Activated naive CD8-positive, alpha-beta T cell treated with anti-CD3 and anti-CD28 coated beads, Interleukin-2, amount 10 ng/mL, durations not matched to agents 7 days and 5 days (primary cell): ENCODE measurements around the gene MACROH2A2. TPM values are rescaled to one million over a fixed set of nuclear protein-coding genes. Genes with fewer than 3 reads are reported as not detected.
"Not testable (repeated sequence)": the region's sequence is repeated elsewhere in the genome, so short reads cannot be mapped to it uniquely, and the experiment has no call there.

Experiments
- ATAC-seq: fragments of 150-1000 bp; cut with Tn5 transposase; one replicate; pipeline ENCODE4 v1.10.0; 2021; ENCODE audit warnings: low read depth, moderate library complexity
- POLR2A ChIA-PET: fragments of 350-600 bp; sonication (Branson Sonifier 250); formaldehyde crosslinking; loops from one replicate; lab custom pipeline; 2021; ENCODE audit warnings: antibody characterized with exemption; lab: Charles Lee
- DNase-seq: peaks from one replicate; pipeline ENCODE4 v3.0.0; 2021
- H3K27ac Mint-ChIP-seq: one replicate; pipeline ENCODE4 v1.8.0; 2022; ENCODE audit warnings: mild to moderate bottlenecking, mixed read lengths
- H3K27me3 Mint-ChIP-seq: one replicate; pipeline ENCODE4 v1.8.0; 2022; ENCODE audit warnings: mild to moderate bottlenecking, moderate library complexity, mixed read lengths
- H3K36me3 Mint-ChIP-seq: one replicate; pipeline ENCODE4 v1.8.0; 2021; ENCODE audit warnings: mild to moderate bottlenecking, mixed read lengths
- H3K4me1 Mint-ChIP-seq: one replicate; pipeline ENCODE4 v1.8.0; 2021; ENCODE audit warnings: mixed read lengths
- H3K4me3 Mint-ChIP-seq: one replicate; pipeline ENCODE4 v1.8.0; 2022; ENCODE audit warnings: mild to moderate bottlenecking, moderate library complexity, mixed read lengths
- H3K9me3 Mint-ChIP-seq: one replicate; pipeline ENCODE4 v1.8.0; 2021; ENCODE audit warnings: mixed read lengths
- total RNA-seq, 2 experiments: library from RNA; stranded (reverse); gene quantifications; one replicate each; pipeline ENCODE4 v1.2.3, GENCODE V29; 2021

Gene MACROH2A2
- total RNA-seq, 2 experiments from 2014 or later, result 9.3 to 9.6 TPM

DNA sequence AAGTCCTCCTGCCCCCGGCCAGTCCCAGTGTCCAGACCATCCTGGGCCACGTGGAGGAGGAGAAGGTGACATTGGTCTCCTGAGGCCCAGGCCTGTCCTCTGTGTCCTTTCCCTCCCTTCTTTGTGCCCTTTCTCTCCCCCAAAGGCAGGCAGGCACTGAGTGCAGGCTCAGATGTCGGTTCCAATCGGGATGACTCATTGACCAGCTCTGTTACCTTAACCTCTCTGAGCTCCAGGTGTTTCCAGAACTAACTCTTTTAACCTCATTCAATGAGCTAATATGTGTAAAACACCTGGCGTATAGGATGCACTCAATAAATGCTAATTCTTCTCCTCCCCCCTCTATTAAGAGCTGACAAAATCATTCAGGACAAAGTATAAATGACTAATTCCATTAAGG lies 25.7 kb downstream of the MACROH2A2 start:
- DNase-seq, result no peak
- ATAC-seq, result no peak
- POLR2A ChIA-PET, result no interaction called here
- Mint-ChIP-seq H3K36me3 (no peaks in the 10 kb centered on the region), H3K4me3 (no peak overlapping the region), H3K4me1 (no peaks in the 10 kb centered on the region), H3K27ac (no peak overlapping the region), H3K9me3 (no peaks in the 10 kb centered on the region), H3K27me3 (peaks cover 7% of the 10 kb centered on the region)

DNA sequence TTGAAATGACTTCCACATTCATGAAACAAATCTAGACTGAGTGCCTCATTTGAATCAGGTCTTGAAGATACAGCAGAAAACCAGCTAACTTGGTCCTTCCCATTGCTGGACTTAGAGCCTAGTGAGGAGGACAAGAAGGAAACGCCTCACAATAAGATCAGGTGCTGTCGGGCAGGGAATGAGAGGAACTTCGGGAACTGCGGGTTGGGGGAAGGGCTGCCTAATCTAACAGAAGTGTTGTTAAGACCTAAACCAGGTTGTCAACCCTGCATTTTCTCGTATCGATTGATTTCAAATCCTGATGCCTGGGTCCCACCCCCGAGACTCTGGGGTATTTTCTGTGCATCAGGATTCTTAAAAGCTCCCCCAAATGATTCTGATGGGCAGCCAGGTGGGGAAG lies 26.3 kb downstream of the MACROH2A2 start:
- no peak overlapping the region for H3K4me3 Mint-ChIP-seq
- H3K27ac Mint-ChIP-seq, result no peak overlapping the region
- DNase-seq, result no peak
- peaks cover 7% of the 10 kb centered on the region for H3K27me3 Mint-ChIP-seq
- H3K9me3 Mint-ChIP-seq, result no peaks in the 10 kb centered on the region
- H3K36me3 Mint-ChIP-seq, result no peaks in the 10 kb centered on the region
- no peak for ATAC-seq
- POLR2A ChIA-PET, result no interaction called here
- H3K4me1 Mint-ChIP-seq, result no peaks in the 10 kb centered on the region

DNA sequence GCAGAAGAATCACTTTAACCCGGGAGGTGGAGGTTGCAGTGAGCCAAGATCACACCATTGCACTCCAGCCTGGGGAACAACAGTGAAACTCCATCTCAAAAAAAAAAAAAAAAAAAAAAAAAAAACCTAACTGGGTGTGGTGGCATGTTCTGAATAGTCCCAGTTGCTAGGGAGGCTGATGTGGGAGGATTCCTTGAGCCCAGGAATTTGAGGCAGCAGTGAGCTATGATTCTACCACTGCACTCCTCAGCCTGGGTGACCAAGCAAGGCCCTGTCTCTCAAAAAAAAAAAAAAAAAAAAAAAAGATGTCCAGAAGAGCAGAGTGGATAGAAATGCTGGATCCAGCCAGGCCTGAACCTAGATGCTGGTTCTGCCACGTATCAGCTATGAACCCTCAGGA lies 28.1 kb downstream of the MACROH2A2 start:
- not testable (repeated sequence) for H3K4me3 Mint-ChIP-seq, H3K36me3 Mint-ChIP-seq, H3K27me3 Mint-ChIP-seq, H3K27ac Mint-ChIP-seq, H3K9me3 Mint-ChIP-seq, ATAC-seq, DNase-seq, H3K4me1 Mint-ChIP-seq
- POLR2A ChIA-PET, result interaction anchor here (0.6 kb wide), 1 partner anchor 23 kb away, joined by 3 read pairs; no protein-coding TSS in a partner anchor

- H3K4me3 Mint-ChIP-seq, result no peak overlapping the region
- no peaks in the 10 kb centered on the region for H3K4me1 Mint-ChIP-seq
- DNase-seq, result no peak
- no peak for ATAC-seq
- POLR2A ChIA-PET, result interaction anchor here (2.0 kb wide), 1 partner anchor 62 kb away, joined by 6 read pairs; the partner anchor contains the start of gene TYSND1
- H3K36me3 Mint-ChIP-seq, result no peaks in the 10 kb centered on the region
- peaks cover 3% of the 10 kb centered on the region for H3K27me3 Mint-ChIP-seq
- H3K27ac Mint-ChIP-seq, result no peak overlapping the region
- no peaks in the 10 kb centered on the region for H3K9me3 Mint-ChIP-seq
These were observed 31.5 kb downstream of the MACROH2A2 start for GRCh38 chr10:70084189-70084588.

DNA sequence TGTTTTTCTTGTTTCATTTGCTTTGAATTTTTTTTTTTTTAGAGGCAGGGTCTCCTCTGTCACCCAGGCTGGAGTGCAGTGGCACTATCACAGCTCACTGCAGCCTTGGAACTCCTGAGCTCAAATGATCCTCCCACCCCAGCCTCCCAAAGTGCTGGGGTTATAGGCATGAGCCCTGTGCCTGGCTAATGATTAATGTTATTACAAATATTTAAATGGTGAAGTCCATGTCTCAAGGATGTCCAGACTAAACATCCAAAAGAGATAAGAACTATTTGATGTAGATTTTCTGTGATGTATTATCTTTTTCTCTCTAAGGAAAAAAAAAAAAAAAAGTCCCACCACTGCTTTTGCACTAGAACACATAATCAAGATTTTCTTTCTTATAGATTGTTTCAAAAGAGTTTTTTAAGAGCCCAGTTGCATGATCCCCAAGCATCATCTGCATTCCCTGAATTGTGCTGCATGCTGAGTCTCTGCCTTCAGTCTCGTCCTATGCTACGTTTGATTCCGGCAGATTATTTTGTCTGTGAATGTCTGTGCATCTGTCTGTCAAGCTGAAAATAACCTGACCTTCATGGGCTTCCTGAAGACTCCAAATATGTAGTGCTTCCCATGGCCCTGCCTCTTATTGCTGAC lies 33.4 kb downstream of the MACROH2A2 start:
- DNase-seq, result no peak

DNA sequence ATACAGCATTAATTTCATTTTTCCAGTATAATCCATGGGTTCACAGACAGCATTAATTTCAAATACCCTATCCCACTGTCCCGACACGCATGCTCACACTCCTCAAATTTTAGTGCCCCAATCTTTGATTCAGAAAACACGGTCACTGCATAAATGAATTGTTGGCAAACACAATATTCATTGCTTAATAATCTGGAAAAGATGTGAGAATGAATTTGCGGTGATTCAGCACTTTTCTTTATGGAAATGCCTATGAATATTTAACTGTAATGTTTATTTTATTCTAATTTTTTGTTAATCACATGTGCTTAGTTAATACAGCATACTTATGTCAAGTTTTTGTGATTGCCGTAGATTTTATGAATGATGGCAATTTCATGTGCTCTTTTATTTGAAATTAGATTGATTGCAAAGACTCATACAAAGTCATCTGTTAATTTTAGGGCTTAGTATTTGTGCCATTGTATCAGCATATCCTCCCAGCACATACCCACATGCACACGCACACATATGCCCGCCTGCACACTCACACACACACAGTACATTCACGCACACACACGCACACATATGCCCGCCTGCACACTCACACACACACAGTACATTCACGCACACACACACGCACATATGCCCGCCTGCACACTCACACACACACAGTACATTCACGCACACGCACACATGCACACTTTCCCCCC lies 35.1 kb downstream of the MACROH2A2 start:
- no peak overlapping the region for H3K27ac Mint-ChIP-seq
- peaks cover 2% of the 10 kb centered on the region for H3K27me3 Mint-ChIP-seq
- no peaks in the 10 kb centered on the region for H3K9me3 Mint-ChIP-seq
- H3K36me3 Mint-ChIP-seq, result no peaks in the 10 kb centered on the region
- peaks cover 12% of the 10 kb centered on the region for H3K4me1 Mint-ChIP-seq
- POLR2A ChIA-PET, result no interaction called here
- no peak overlapping the region for H3K4me3 Mint-ChIP-seq
- DNase-seq (no peak), ATAC-seq (no peak)

More for the DNA sequence above, 33.4 kb downstream of the MACROH2A2 start:
- H3K9me3 Mint-ChIP-seq, result no peaks in the 10 kb centered on the region
- POLR2A ChIA-PET, result no interaction called here
- peaks cover 2% of the 10 kb centered on the region for H3K27me3 Mint-ChIP-seq
- H3K36me3 Mint-ChIP-seq, result no peaks in the 10 kb centered on the region
- no peak for ATAC-seq
- no peak overlapping the region for H3K4me3 Mint-ChIP-seq
- peaks cover 1% of the 10 kb centered on the region for H3K4me1 Mint-ChIP-seq
- H3K27ac Mint-ChIP-seq, result no peak overlapping the region

DNA sequence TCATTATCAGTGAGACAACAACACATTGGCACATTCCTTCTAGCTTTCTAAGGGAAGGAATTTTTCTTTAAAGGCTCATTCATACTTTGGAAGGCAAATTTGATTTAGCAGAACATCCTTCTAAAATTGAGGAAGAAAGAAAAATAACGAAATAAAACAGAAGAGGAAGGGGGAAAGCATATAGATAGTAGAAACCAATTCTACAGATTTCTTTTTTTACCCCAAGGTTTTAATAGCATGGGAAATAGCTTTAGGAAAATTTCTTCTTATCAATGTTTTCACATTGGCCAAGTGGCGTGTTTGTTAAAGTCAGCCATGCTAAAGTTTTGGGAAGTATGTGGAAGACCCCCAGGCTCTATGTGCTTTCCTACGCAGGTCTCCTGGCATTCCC lies 35.7 kb downstream of the MACROH2A2 start:
- no peak overlapping the region for H3K4me3 Mint-ChIP-seq
- DNase-seq, result no peak

GRCh38 chr10:70090013-70090412 lies 37.4 kb downstream of the MACROH2A2 start:
- DNase-seq (no peak), ATAC-seq (no peak)
- peaks cover 4% of the 10 kb centered on the region for H3K36me3 Mint-ChIP-seq
- no peak overlapping the region for H3K27ac Mint-ChIP-seq
- POLR2A ChIA-PET, result interaction anchor here (0.9 kb wide), 1 partner anchor 56 kb away, joined by 3 read pairs; the partner anchor contains the start of gene TYSND1
- peaks cover 30% of the 10 kb centered on the region for H3K4me1 Mint-ChIP-seq
- no peaks in the 10 kb centered on the region for H3K9me3 Mint-ChIP-seq
- peaks cover 2% of the 10 kb centered on the region for H3K27me3 Mint-ChIP-seq
- H3K4me3 Mint-ChIP-seq, result no peak overlapping the region

More for the DNA sequence above, 35.7 kb downstream of the MACROH2A2 start:
- Mint-ChIP-seq H3K36me3 (no peaks in the 10 kb centered on the region), H3K4me1 (peaks cover 15% of the 10 kb centered on the region), H3K9me3 (no peaks in the 10 kb centered on the region), H3K27me3 (peaks cover 2% of the 10 kb centered on the region), H3K27ac (no peak overlapping the region)
- POLR2A ChIA-PET, result no interaction called here
- no peak for ATAC-seq

GRCh38 chr10:70090951-70091350 lies 38.3 kb downstream of the MACROH2A2 start:
- no peak overlapping the region for H3K27ac Mint-ChIP-seq
- peaks cover 34% of the 10 kb centered on the region for H3K4me1 Mint-ChIP-seq
- no peaks in the 10 kb centered on the region for H3K27me3 Mint-ChIP-seq
- ATAC-seq (no peak), DNase-seq (no peak)
- no peaks in the 10 kb centered on the region for H3K9me3 Mint-ChIP-seq
- H3K36me3 Mint-ChIP-seq, result peaks cover 10% of the 10 kb centered on the region
- no peak overlapping the region for H3K4me3 Mint-ChIP-seq
- POLR2A ChIA-PET, result interaction anchor here (0.7 to 1.0 kb wide), 2 partner anchors 16 to 25 kb away, joined by 4 read pairs; no protein-coding TSS in a partner anchor

GRCh38 chr10:70092389-70092718 lies 39.7 kb downstream of the MACROH2A2 start:
- Mint-ChIP-seq H3K4me3 (peak overlapping the region; percentile 91), H3K27ac (peak overlapping the region; percentile 98), H3K36me3 (peaks cover 12% of the 10 kb centered on the region), H3K27me3 (no peaks in the 10 kb centered on the region), H3K9me3 (no peaks in the 10 kb centered on the region), H3K4me1 (peaks cover 37% of the 10 kb centered on the region)
- POLR2A ChIA-PET, result interaction anchor here (1.5 to 3.8 kb wide), 6 partner anchors 12 to 312 kb away, joined by 4 to 45 read pairs (median 4); partner anchors contain the start of genes EIF4EBP2, SAR1A and TYSND1
- no peak for DNase-seq
- ATAC-seq, result peak; percentile 27

- POLR2A ChIA-PET, result interaction anchor here (0.5 to 3.8 kb wide), 11 partner anchors 14 to 311 kb away, joined by 3 to 45 read pairs (median 4); partner anchors contain the start of genes EIF4EBP2, SAR1A and TYSND1
- DNase-seq (peak; percentile 46), ATAC-seq (peak; percentile 83)
- peaks cover 12% of the 10 kb centered on the region for H3K36me3 Mint-ChIP-seq
- H3K27me3 Mint-ChIP-seq, result no peaks in the 10 kb centered on the region
- peak overlapping the region; percentile 91 for H3K4me3 Mint-ChIP-seq
- H3K27ac Mint-ChIP-seq, result peak overlapping the region; percentile 98
- H3K9me3 Mint-ChIP-seq, result no peaks in the 10 kb centered on the region
- H3K4me1 Mint-ChIP-seq, result peaks cover 37% of the 10 kb centered on the region
These were observed 40.8 kb downstream of the MACROH2A2 start for GRCh38 chr10:70093335-70093944.

DNA sequence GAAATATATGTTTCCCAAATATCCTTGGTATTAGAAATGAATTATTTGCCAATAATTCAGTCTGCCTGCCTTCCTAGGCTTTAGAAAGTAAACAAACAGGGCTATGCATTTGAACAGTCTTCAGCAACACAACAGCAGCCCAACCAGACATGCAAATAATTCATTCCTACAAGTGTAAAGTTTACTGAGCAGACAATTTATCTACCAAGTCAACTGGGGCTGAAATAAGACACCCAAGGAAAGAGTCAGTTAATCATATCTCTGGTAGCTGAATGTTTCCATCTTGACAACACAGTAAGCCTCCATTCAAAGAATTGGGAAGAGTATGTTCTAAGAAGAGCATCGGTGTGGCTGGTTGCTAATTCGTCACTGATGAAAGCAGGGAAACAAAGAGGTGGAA lies 41.6 kb downstream of the MACROH2A2 start:
- Mint-ChIP-seq H3K27me3 (no peaks in the 10 kb centered on the region), H3K27ac (no peak overlapping the region), H3K9me3 (no peaks in the 10 kb centered on the region), H3K4me3 (peak overlapping the region; percentile 91), H3K4me1 (peaks cover 37% of the 10 kb centered on the region), H3K36me3 (peaks cover 14% of the 10 kb centered on the region)
- ATAC-seq (no peak), DNase-seq (no peak)
- POLR2A ChIA-PET, result interaction anchor here (0.8 to 3.8 kb wide), 5 partner anchors 16 to 103 kb away, joined by 3 to 45 read pairs (median 4); partner anchors contain the start of genes SAR1A and TYSND1

GRCh38 chr10:70096016-70096704 lies 43.5 kb downstream of the MACROH2A2 start:
- H3K36me3 Mint-ChIP-seq, result peaks cover 19% of the 10 kb centered on the region
- no peak overlapping the region for H3K4me3 Mint-ChIP-seq
- ATAC-seq (no peak), DNase-seq (no peak)
- H3K9me3 Mint-ChIP-seq, result no peaks in the 10 kb centered on the region
- H3K4me1 Mint-ChIP-seq, result peaks cover 35% of the 10 kb centered on the region
- no peaks in the 10 kb centered on the region for H3K27me3 Mint-ChIP-seq
- POLR2A ChIA-PET, result interaction anchor here (1.1 kb wide), 1 partner anchor 50 kb away, joined by 8 read pairs; the partner anchor contains the start of gene TYSND1
- no peak overlapping the region for H3K27ac Mint-ChIP-seq
